Common myeloid progenitor, CD34-positive (primary cell): ENCODE measurements around the gene CHST15.

Source experiments
- CTCF ChIA-PET: fragments of 350-600 bp; sonication (Branson Sonifier 250); formaldehyde crosslinking; loops from one replicate; lab custom pipeline; 2021; ENCODE audit warnings: antibody characterized with exemption; lab: Charles Lee
- POLR2A ChIA-PET: fragments of 350-600 bp; sonication (Branson Sonifier 250); formaldehyde crosslinking; loops from one replicate; lab custom pipeline; 2021; ENCODE audit warnings: antibody characterized with exemption; lab: Charles Lee
- DNase-seq, 3 donors: peaks; one replicate each; pipeline versions ENCODE4 v3.0.0 to v3.0.0-alpha.2; 2013
- H3K27ac ChIP-seq, 2 experiments: 1 replicate in 1 of 2; 2 replicates in 1 of 2; pipeline ENCODE4 v1.7.0; 2013; ENCODE audit warnings: inconsistent platforms in 2 of 2, low read length in 2 of 2, mild to moderate bottlenecking in 2 of 2, low read depth in 1 of 2, moderate library complexity in 1 of 2; ENCODE audit not compliant: severe bottlenecking in 2 of 2, insufficient read depth in 1 of 2, poor library complexity in 1 of 2
- H3K27me3 ChIP-seq, 5 experiments: replicated peaks in 2 of 5; 1 replicate in 3 of 5; 2 replicates in 2 of 5; pipeline versions ENCODE4 v1.6.1 to v1.7.0; 2013; ENCODE audit warnings: low read length in 4 of 5, mild to moderate bottlenecking in 2 of 5, moderate library complexity in 2 of 5, inconsistent platforms in 1 of 5; ENCODE audit not compliant: insufficient read depth in 5 of 5, control insufficient read depth in 4 of 5
- H3K36me3 ChIP-seq, 4 experiments: 1 replicate in 2 of 4; 2 replicates in 2 of 4; pipeline versions ENCODE4 v1.6.1 to v1.7.0; 2013; ENCODE audit warnings: low read length in 3 of 4, control low read depth in 1 of 4, mild to moderate bottlenecking in 1 of 4; ENCODE audit not compliant: control insufficient read depth in 4 of 4, insufficient read depth in 4 of 4
- H3K4me1 ChIP-seq, 4 experiments: 1 replicate in 3 of 4; 2 replicates in 1 of 4; pipeline versions ENCODE4 v1.6.1 to v1.7.1; 2013; ENCODE audit warnings: low read length in 3 of 4, mild to moderate bottlenecking in 3 of 4, control low read depth in 1 of 4, inconsistent platforms in 1 of 4, moderate library complexity in 1 of 4; ENCODE audit not compliant: control insufficient read depth in 4 of 4, insufficient read depth in 4 of 4; ENCODE audit errors: control extremely low read depth in 1 of 4
- H3K4me3 ChIP-seq, 7 experiments: 1 replicate in 4 of 7; 2 replicates in 3 of 7; pipeline versions ENCODE4 v1.5.1 to v1.7.0; 2013; ENCODE audit warnings: mild to moderate bottlenecking in 7 of 7, low read length in 6 of 7, moderate library complexity in 6 of 7, inconsistent platforms in 2 of 7, low read depth in 2 of 7, control low read depth in 1 of 7; ENCODE audit not compliant: insufficient read depth in 4 of 7, control insufficient read depth in 1 of 7; ENCODE audit errors: extremely low read depth in 1 of 7
- H3K9me3 ChIP-seq, 5 experiments: 1 replicate in 4 of 5; 2 replicates in 1 of 5; pipeline versions ENCODE4 v1.6.1 to v1.7.1; 2013; ENCODE audit warnings: low read length in 4 of 5, mild to moderate bottlenecking in 2 of 5, inconsistent platforms in 1 of 5, low read depth in 1 of 5, moderate library complexity in 1 of 5; ENCODE audit not compliant: control insufficient read depth in 4 of 5, insufficient read depth in 2 of 5; ENCODE audit errors: control extremely low read depth in 1 of 5
- WGBS: methylation state at CpG from one replicate; pipeline ENCODE4 v1.1.5; 2013; ENCODE audit not compliant: insufficient coverage; 5-methylcytosine and 5-hydroxymethylcytosine counted together

Gene CHST15

GRCh38 chr10:124089859-124090258 lies 3.5 kb downstream of the CHST15 start:
- Histone ChIP-seq H3K4me3 (no peak overlapping the region), H3K27me3 (peaks cover 4 to 59% (median 38%) of the 10 kb centered on the region in 5 experiments), H3K36me3 (no peaks in the 10 kb centered on the region), H3K4me1 (peaks cover 0 to 37% (median 24%) of the 10 kb centered on the region in 4 experiments), H3K27ac (no peak overlapping the region), H3K9me3 (no peaks in the 10 kb centered on the region)
- no peak for DNase-seq
- POLR2A ChIA-PET = no interaction called here
- WGBS = 98% methylated on average over 4 of the region's 5 CpGs
- CTCF ChIA-PET = interaction anchor here (0.9 to 1.3 kb wide), 3 partner anchors 20 to 38 kb away, joined by 3 read pairs; no protein-coding TSS in a partner anchor

- H3K4me3 ChIP-seq = no peak overlapping the region
- no peak for DNase-seq
- H3K9me3 ChIP-seq = no peaks in the 10 kb centered on the region
- CTCF ChIA-PET = interaction anchor here (1.3 kb wide), 1 partner anchor 39 kb away, joined by 3 read pairs; no protein-coding TSS in a partner anchor
- H3K27ac ChIP-seq = no peak overlapping the region
- WGBS = no CpG with 5 or more reads among the region's 2 CpGs
- no peaks in the 10 kb centered on the region for H3K36me3 ChIP-seq
- peaks cover 0 to 36% (median 21%) of the 10 kb centered on the region in 4 experiments for H3K4me1 ChIP-seq
- peaks cover 4 to 50% (median 31%) of the 10 kb centered on the region in 5 experiments for H3K27me3 ChIP-seq
- POLR2A ChIA-PET = no interaction called here
Measured at GRCh38 chr10:124088915-124089314, 4.5 kb downstream of the CHST15 start.

GRCh38 chr10:124087672-124088634 lies 5.4 kb downstream of the CHST15 start:
- H3K27me3 ChIP-seq = peaks cover 4 to 40% (median 31%) of the 10 kb centered on the region in 5 experiments
- no peak overlapping the region for H3K27ac ChIP-seq
- H3K4me1 ChIP-seq = peaks cover 0 to 27% (median 13%) of the 10 kb centered on the region in 4 experiments
- no peak for DNase-seq
- no peak overlapping the region for H3K4me3 ChIP-seq
- WGBS = 94% methylated on average over 24 of the region's 27 CpGs
- no peaks in the 10 kb centered on the region for H3K9me3 ChIP-seq
- H3K36me3 ChIP-seq = no peaks in the 10 kb centered on the region
- CTCF ChIA-PET = interaction anchor here (1.3 kb wide), 1 partner anchor 38 kb away, joined by 3 read pairs; no protein-coding TSS in a partner anchor
- POLR2A ChIA-PET = no interaction called here

GRCh38 chr10:124086787-124087671 lies 6.4 kb downstream of the CHST15 start:
- WGBS = 88% methylated on average over 10 of the region's 18 CpGs
- no peak overlapping the region for H3K4me3 ChIP-seq

GRCh38 chr10:124086097-124086710 lies 7.2 kb downstream of the CHST15 start:
- peak in 1 of 3 donors; percentile 21 for DNase-seq
- WGBS = 64% methylated on average over 14 of the region's 14 CpGs
- Histone ChIP-seq H3K4me3 (no peak overlapping the region), H3K27ac (no peak overlapping the region), H3K4me1 (peaks cover 0 to 10% (median 3%) of the 10 kb centered on the region in 4 experiments), H3K27me3 (peaks cover 2 to 32% (median 23%) of the 10 kb centered on the region in 5 experiments), H3K9me3 (no peaks in the 10 kb centered on the region), H3K36me3 (no peaks in the 10 kb centered on the region)
- POLR2A ChIA-PET = no interaction called here
- CTCF ChIA-PET = interaction anchor here (1.0 to 1.2 kb wide), 2 partner anchors 13 to 17 kb away, joined by 3 read pairs; no protein-coding TSS in a partner anchor

More at GRCh38 chr10:124086787-124087671, 6.4 kb downstream of the CHST15 start:
- Histone ChIP-seq H3K27ac (no peak overlapping the region), H3K27me3 (peaks cover 4 to 33% (median 31%) of the 10 kb centered on the region in 5 experiments), H3K36me3 (no peaks in the 10 kb centered on the region), H3K9me3 (no peaks in the 10 kb centered on the region), H3K4me1 (peaks cover 0 to 19% (median 7%) of the 10 kb centered on the region in 4 experiments)
- POLR2A ChIA-PET = no interaction called here
- CTCF ChIA-PET = interaction anchor here (1.0 to 1.3 kb wide), 3 partner anchors 14 to 39 kb away, joined by 3 read pairs; no protein-coding TSS in a partner anchor
- no peak for DNase-seq

GRCh38 chr10:124085680-124086079 lies 7.7 kb downstream of the CHST15 start:
- WGBS = 100% methylated on average over 3 of the region's 7 CpGs
- Histone ChIP-seq H3K9me3 (no peaks in the 10 kb centered on the region), H3K4me3 (no peak overlapping the region), H3K27me3 (peaks cover 0 to 28% (median 19%) of the 10 kb centered on the region in 5 experiments), H3K36me3 (no peaks in the 10 kb centered on the region), H3K4me1 (peaks cover 0 to 9% (median 3%) of the 10 kb centered on the region in 4 experiments), H3K27ac (no peak overlapping the region)
- CTCF ChIA-PET = no interaction called here
- POLR2A ChIA-PET = no interaction called here
- DNase-seq = no peak
